Motor neuron (in vitro differentiated cells): ENCODE results near the gene TRIO. TPM values are rescaled to one million over a fixed set of nuclear protein-coding genes. Genes with fewer than 3 reads are reported as not detected.

Source experiments
- ATAC-seq, 8 experiments: fragments of 200-7000 bp; cut with Tn5 transposase; replicated peaks in 6 of 8; 2 replicates each; pipeline ENCODE4 v1.8.0; 2021; ENCODE audit warnings: mild to moderate bottlenecking in 8 of 8, moderate library complexity in 8 of 8
- H3K27ac ChIP-seq, 2 donors: fragments of 250-450 bp; sonication (Bioruptor Pico); 2 replicates each; pipeline ENCODE4 v1.9.0; 2021; ENCODE audit warnings: antibody characterized with exemption in 2 of 2, mild to moderate bottlenecking in 2 of 2, moderate library complexity in 1 of 2
- H3K4me1 ChIP-seq, 2 donors: fragments of 250-450 bp; sonication (Bioruptor Pico); replicated peaks in 1 of 2; 2 replicates each; pipeline ENCODE4 v1.6.1; 2021; ENCODE audit warnings: antibody characterized with exemption in 2 of 2, mild to moderate bottlenecking in 2 of 2, moderate library complexity in 1 of 2
- H3K4me3 ChIP-seq, 5 donors: fragments of 250-450 bp; sonication (Bioruptor Pico); 2 replicates each; pipeline ENCODE4 v1.9.0; 2021; ENCODE audit warnings: antibody characterized with exemption in 5 of 5, mild to moderate bottlenecking in 5 of 5, moderate library complexity in 4 of 5
- WGBS, 10 experiments: fragments of 450-650 bp; shearing (Covaris generic); methylation state at CpG; one replicate each; pipeline ENCODE4 v1.0.0; 2022; 5-methylcytosine and 5-hydroxymethylcytosine counted together
- in situ Hi-C, 9 experiments: fragments of 400-800 bp; cut with MboI; loops; one replicate each; pipeline ENCODE4 v1.15.0; 2021; ENCODE audit warnings: low sequenced_read_pairs in 9 of 9, low pct_unique_long_range_greater_than_20kb in 2 of 9; ENCODE audit not compliant: unreplicated experiment in 9 of 9
- total RNA-seq, 8 experiments: library from RNA; unstranded; fragments of 300-600 nt; gene quantifications; 2 replicates each; pipeline versions ENCODE4 v1.2.3 to v1.2.4, GENCODE V29; 2022

The TRIO gene
- total RNA-seq, 8 experiments from 2014 or later: 39.7 to 162 (median 92.9) TPM

GRCh38 chr5:14342306-14342705 is 199.2 kb downstream of the TRIO start:
- Histone ChIP-seq H3K4me1 (peaks cover 8 to 12% of the 10 kb centered on the region in 2 donors), H3K27ac (peak overlapping the region in 1 of 2 donors; percentile 21), H3K4me3 (no peak overlapping the region)
- peak in 6 of 8 experiments; percentile 19 to 98 (median 42) for ATAC-seq
- in situ Hi-C loops: loop anchor here in 2 of 9 experiments (25.0 kb wide), 1 partner anchor 355 kb away; no protein-coding TSS in a partner anchor
- WGBS, 10 experiments: 57 to 100% (median 92%) methylated on average over 1 to 2 of the region's 3 CpGs; no CpG with 5 or more reads in 4 of the 10 experiments

DNA sequence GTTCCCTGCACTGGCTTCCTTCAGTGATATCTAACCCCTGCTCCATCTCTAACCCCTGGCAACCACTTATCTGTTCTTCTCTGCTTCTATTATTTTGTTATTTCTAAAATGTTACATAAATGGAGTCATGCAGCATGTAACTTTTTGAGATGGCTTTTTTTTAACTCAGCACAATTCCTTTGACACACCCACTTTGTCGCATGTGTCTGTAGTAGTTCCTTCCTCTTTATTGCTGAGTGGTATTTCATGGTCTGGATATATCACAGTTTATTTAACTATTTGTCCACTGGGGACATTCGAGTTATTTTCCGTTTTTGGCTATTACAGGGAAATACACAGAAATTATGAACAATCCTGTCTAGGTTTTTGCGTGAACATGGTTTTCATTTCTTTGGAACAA is 200.2 kb downstream of the TRIO start:
- H3K27ac ChIP-seq: no peak overlapping the region
- in situ Hi-C loops: loop anchor here in 2 of 9 experiments (25.0 kb wide), 1 partner anchor 356 kb away; no protein-coding TSS in a partner anchor
- H3K4me3 ChIP-seq: no peak overlapping the region
- peaks cover 8 to 12% of the 10 kb centered on the region in 2 donors for H3K4me1 ChIP-seq
- WGBS, 10 experiments: 90 to 100% (median 93%) methylated on average over 1 to 4 of the region's 4 CpGs; no CpG with 5 or more reads in 1 of the 10 experiments
- ATAC-seq: no peak

DNA sequence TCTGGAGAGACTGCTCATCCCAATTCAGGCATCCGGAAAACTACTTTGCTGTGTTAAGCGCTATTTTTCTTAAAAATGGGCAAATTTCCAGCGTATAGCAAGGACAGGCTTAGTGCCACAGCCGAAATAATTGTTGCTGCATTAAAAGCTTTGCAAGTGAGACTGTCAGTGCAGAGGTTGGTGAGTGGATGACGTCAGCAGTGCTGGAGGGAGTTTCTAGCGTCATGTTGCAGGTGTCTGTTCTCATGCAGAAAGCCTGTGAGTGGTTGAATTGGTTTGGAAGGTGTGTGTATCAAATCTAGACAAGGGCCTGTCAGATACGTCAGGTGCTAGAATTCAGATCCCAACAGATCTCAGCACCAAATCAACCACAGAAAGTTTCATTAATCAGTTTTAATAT is 204.4 kb downstream of the TRIO start:
- no peak for ATAC-seq

GRCh38 chr5:14348142-14348541 is 205.0 kb downstream of the TRIO start:
- Histone ChIP-seq H3K4me1 (peaks cover 0 to 8% of the 10 kb centered on the region in 2 donors), H3K4me3 (no peak overlapping the region), H3K27ac (no peak overlapping the region)
- 10 to 100% (median 87%) methylated on average over 1 to 5 of the region's 5 CpGs for WGBS, 10 experiments
- ATAC-seq: no peak
- in situ Hi-C loops: loop anchor here in 2 of 9 experiments (25.0 kb wide), 1 partner anchor 361 kb away; no protein-coding TSS in a partner anchor

More for the DNA sequence above, 204.4 kb downstream of the TRIO start:
- in situ Hi-C loops: loop anchor here in 2 of 9 experiments (25.0 kb wide), 1 partner anchor 360 kb away; no protein-coding TSS in a partner anchor
- 70 to 98% (median 89%) methylated on average over 1 to 7 of the region's 7 CpGs; no CpG with 5 or more reads in 4 of the 10 experiments for WGBS, 10 experiments
- no peak overlapping the region for H3K27ac ChIP-seq
- no peak overlapping the region for H3K4me3 ChIP-seq
- H3K4me1 ChIP-seq: peaks cover 0 to 8% of the 10 kb centered on the region in 2 donors

GRCh38 chr5:14349029-14349428 is 205.9 kb downstream of the TRIO start:
- Histone ChIP-seq H3K4me3 (no peak overlapping the region), H3K27ac (no peak overlapping the region), H3K4me1 (peaks cover 0 to 8% of the 10 kb centered on the region in 2 donors)
- in situ Hi-C loops: loop anchor here in 2 of 9 experiments (25.0 kb wide), 1 partner anchor 362 kb away; no protein-coding TSS in a partner anchor
- no peak for ATAC-seq
- whole genome bisulfite sequencing, 10 experiments: 60 to 100% (median 89%) methylated on average over 1 to 8 of the region's 8 CpGs; no CpG with 5 or more reads in 2 of the 10 experiments

DNA sequence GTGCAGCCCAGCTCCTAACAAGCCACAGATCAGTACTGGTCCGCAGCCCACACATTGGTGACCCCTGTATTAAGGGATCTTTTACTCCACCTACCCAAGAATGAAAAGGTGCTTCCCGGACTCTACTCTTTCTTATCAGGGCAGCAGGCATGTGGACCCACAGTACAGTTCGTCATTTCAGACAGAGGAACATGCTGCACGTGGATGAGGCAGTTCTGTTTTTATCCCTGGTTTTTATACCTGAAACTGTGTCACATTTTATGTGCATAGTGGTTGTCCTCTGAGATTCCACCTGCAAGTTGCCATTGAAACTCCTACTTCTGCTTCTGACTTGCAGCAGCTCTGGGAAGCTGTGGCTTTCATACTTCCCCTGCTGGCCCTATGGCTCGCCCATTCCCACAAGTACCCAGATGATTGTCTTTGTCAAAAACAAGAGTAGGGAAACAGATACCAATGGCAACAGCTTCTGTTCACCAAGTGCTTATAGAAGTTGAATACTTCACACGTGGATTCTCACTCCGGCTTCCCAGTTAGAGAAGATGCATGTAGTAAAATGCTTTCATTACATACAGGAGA is 208.0 kb downstream of the TRIO start:
- Histone ChIP-seq H3K4me1 (peaks cover 0 to 2% of the 10 kb centered on the region in 2 donors), H3K27ac (no peak overlapping the region), H3K4me3 (no peak overlapping the region)
- no peak for ATAC-seq
- in situ Hi-C loops: loop anchor here in 6 of 9 experiments (25.0 kb wide), 3 partner anchors 286 to 364 kb away; partner anchors contain the start of gene OTULIN (in 2 of the 6)
- 40 to 100% (median 93%) methylated on average over 1 to 5 of the region's 7 CpGs; no CpG with 5 or more reads in 1 of the 10 experiments for WGBS, 10 experiments

- Histone ChIP-seq H3K4me1 (peaks cover 8 to 11% of the 10 kb centered on the region in 2 donors), H3K27ac (no peak overlapping the region), H3K4me3 (no peak overlapping the region)
- ATAC-seq: peak; percentile 91 to 98 (median 96)
- WGBS, 10 experiments: 0 to 100% (median 47%) methylated on average over 1 to 6 of the region's 7 CpGs; no CpG with 5 or more reads in 1 of the 10 experiments
- in situ Hi-C loops: loop anchor here in 6 of 9 experiments (25.0 kb wide), 3 partner anchors 285 to 365 kb away; partner anchors contain the start of gene OTULIN (in 2 of the 6)
Observed at GRCh38 chr5:14351845-14352712, 208.9 kb downstream of the TRIO start.

DNA sequence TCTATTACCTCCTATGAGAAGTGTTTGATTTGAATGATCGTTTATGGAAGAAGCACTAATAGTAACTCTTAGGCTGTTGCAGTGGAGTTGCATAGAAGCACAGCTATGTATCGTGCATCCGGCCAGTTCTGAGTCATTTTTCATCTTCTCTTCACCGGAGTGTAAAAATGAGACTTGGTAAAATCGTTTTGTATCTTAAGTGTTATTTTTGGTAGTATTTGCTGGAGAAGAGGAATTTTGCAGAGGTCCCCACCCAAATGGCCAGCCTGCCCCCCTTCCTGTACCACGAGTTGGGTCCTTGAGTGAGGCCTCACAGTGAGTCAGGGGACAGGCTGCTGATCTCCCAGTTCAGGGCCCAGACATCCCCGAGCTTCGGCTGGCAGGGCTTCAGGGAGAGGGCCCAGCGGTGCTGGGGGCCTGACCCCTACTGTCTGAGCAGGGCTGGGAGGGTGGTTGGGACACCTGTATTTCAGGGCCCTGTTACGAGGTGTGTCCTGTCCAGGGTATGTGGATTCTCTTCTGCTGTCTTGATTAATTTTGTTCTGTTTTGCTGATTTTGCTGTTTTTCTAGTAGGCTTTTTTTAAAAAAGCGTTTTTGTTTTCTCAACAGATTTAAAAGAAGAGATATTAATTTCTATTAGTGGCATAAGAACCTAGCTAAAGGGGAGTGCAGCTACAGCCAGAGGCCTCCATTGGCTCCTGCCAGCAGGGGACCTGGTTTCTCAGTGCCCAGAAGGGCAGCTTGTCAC is 210.8 kb downstream of the TRIO start:
- H3K27ac ChIP-seq: no peak overlapping the region
- 20 to 100% (median 93%) methylated on average over 1 to 8 of the region's 11 CpGs; no CpG with 5 or more reads in 1 of the 10 experiments for WGBS, 10 experiments
- ATAC-seq: no peak
- peaks cover 12 to 17% of the 10 kb centered on the region in 2 donors for H3K4me1 ChIP-seq
- in situ Hi-C loops: loop anchor here in 6 of 9 experiments (25.0 kb wide), 3 partner anchors 283 to 367 kb away; partner anchors contain the start of gene OTULIN (in 2 of the 6)
- H3K4me3 ChIP-seq: no peak overlapping the region

GRCh38 chr5:14355391-14355790 is 212.2 kb downstream of the TRIO start:
- in situ Hi-C loops: loop anchor here in 6 of 9 experiments (25.0 kb wide), 3 partner anchors 282 to 368 kb away; partner anchors contain the start of gene OTULIN (in 2 of the 6)
- Histone ChIP-seq H3K27ac (no peak overlapping the region), H3K4me3 (no peak overlapping the region), H3K4me1 (peaks cover 12 to 17% of the 10 kb centered on the region in 2 donors)
- 91 to 100% (median 100%) methylated on average over 1 to 4 of the region's 4 CpGs; no CpG with 5 or more reads in 3 of the 10 experiments for WGBS, 10 experiments
- no peak for ATAC-seq

DNA sequence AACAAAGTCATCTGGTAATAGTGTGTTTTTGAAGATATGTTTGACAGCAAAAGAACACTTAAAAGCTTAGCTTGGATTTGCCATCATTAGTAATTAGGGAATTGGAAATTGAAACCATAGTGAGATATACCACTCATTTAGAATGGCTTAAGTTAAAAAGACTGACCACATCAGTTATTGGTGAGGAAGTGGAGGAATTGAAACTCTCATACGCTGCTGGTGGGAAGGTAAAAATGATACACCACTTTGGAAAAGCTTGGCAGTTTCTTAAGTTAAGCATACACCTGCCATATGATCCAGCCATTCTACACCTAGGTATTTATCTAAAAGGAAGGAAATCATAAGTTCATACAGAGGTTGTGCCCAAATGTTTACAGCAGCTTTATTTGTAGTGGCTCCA is 213.2 kb downstream of the TRIO start:
- in situ Hi-C loops: loop anchor here in 6 of 9 experiments (25.0 kb wide), 3 partner anchors 281 to 369 kb away; partner anchors contain the start of gene OTULIN (in 2 of the 6)
- Histone ChIP-seq H3K27ac (no peak overlapping the region), H3K4me1 (peaks cover 12 to 17% of the 10 kb centered on the region in 2 donors), H3K4me3 (no peak overlapping the region)
- ATAC-seq: no peak
- 73 to 100% (median 100%) methylated on average over 1 of the region's 1 CpG; no CpG with 5 or more reads in 2 of the 10 experiments for WGBS, 10 experiments

DNA sequence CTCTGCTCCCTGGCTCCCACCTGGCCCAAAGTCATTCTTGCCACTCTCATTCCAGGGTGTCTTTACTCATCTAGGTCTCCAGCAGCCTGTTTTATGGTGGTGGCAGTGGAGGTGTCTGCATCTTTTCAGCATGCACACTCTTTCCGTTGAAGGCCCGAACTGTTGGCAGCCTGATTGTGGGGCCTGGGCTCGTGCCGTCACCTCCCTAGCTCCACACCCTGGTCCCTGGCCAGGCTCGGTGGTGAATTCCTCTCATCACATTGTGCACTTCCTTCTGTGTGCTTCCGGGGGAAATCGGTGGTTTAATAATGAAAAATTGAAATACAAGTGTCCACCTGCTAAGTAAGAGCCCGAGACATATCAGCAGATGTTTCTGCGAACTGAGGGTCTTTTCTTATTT is 214.3 kb downstream of the TRIO start:
- 26 to 59% (median 33%) methylated on average over 1 to 4 of the region's 9 CpGs; no CpG with 5 or more reads in 5 of the 10 experiments for WGBS, 10 experiments
- H3K4me1 ChIP-seq: peaks cover 12 to 17% of the 10 kb centered on the region in 2 donors
- in situ Hi-C loops: loop anchor here in 6 of 9 experiments (25.0 kb wide), 3 partner anchors 280 to 370 kb away; partner anchors contain the start of gene OTULIN (in 2 of the 6)
- no peak overlapping the region for H3K27ac ChIP-seq
- H3K4me3 ChIP-seq: no peak overlapping the region
- peak in 2 of 8 experiments; percentile 14 to 17 for ATAC-seq
